Endothelial cell (in vitro differentiated cells): ENCODE data around the gene NSMF. TPM values are rescaled to one million over a fixed set of nuclear protein-coding genes. Genes with fewer than 3 reads are reported as not detected.

Experiments used
- DNase-seq: peaks from one replicate; pipeline ENCODE4 v3.0.0; 2021; ENCODE audit warnings: low spot score
- H3K27ac Mint-ChIP-seq: one replicate; pipeline ENCODE4 v1.8.0; 2021; ENCODE audit warnings: mixed read lengths, inconsistent platforms; ENCODE audit not compliant: unreplicated experiment
- H3K27me3 Mint-ChIP-seq: one replicate; pipeline ENCODE4 v1.8.0; 2021; ENCODE audit warnings: mild to moderate bottlenecking, moderate library complexity, mixed read lengths, inconsistent platforms; ENCODE audit not compliant: unreplicated experiment
- H3K36me3 Mint-ChIP-seq: one replicate; pipeline ENCODE4 v1.8.0; 2021; ENCODE audit warnings: mild to moderate bottlenecking, low read depth, mixed read lengths, inconsistent platforms; ENCODE audit not compliant: unreplicated experiment
- H3K4me1 Mint-ChIP-seq: one replicate; pipeline ENCODE4 v1.8.0; 2021; ENCODE audit warnings: mild to moderate bottlenecking, mixed read lengths, inconsistent platforms; ENCODE audit not compliant: unreplicated experiment
- H3K4me3 Mint-ChIP-seq: one replicate; pipeline ENCODE4 v1.8.0; 2021; ENCODE audit warnings: mild to moderate bottlenecking, mixed read lengths, inconsistent platforms; ENCODE audit not compliant: unreplicated experiment
- H3K9me3 Mint-ChIP-seq: one replicate; pipeline ENCODE4 v1.8.0; 2021; ENCODE audit warnings: mixed read lengths, inconsistent platforms; ENCODE audit not compliant: unreplicated experiment
- total RNA-seq: library from RNA; stranded (reverse); fragmentation: NEBNext Ultra II Directional; extraction: Animal tissue kit (Norgen Biotek cat#: 25700); gene quantifications from one replicate; pipeline ENCODE4 v1.2.1, GENCODE V29; 2021; ENCODE audit not compliant: unreplicated experiment
- TF ChIP-seq, protein P1 (sequence below): fragments of 200-600 bp; sonication (generic); IDR thresholded peaks from one replicate; pipeline ENCODE4 v1.5.0; 2021; ENCODE audit warnings: antibody characterized with exemption; ENCODE audit not compliant: unreplicated experiment

Gene NSMF
- total RNA-seq, 1 donor from 2014 or later: 43.0 TPM

- Mint-ChIP-seq H3K4me1 (peaks cover 5% of the 10 kb centered on the region), H3K36me3 (peaks cover 7% of the 10 kb centered on the region), H3K9me3 (no peaks in the 10 kb centered on the region), H3K27me3 (peaks cover 6% of the 10 kb centered on the region), H3K4me3 (no peak overlapping the region), H3K27ac (no peak overlapping the region)
- TF ChIP-seq, protein P1, sequence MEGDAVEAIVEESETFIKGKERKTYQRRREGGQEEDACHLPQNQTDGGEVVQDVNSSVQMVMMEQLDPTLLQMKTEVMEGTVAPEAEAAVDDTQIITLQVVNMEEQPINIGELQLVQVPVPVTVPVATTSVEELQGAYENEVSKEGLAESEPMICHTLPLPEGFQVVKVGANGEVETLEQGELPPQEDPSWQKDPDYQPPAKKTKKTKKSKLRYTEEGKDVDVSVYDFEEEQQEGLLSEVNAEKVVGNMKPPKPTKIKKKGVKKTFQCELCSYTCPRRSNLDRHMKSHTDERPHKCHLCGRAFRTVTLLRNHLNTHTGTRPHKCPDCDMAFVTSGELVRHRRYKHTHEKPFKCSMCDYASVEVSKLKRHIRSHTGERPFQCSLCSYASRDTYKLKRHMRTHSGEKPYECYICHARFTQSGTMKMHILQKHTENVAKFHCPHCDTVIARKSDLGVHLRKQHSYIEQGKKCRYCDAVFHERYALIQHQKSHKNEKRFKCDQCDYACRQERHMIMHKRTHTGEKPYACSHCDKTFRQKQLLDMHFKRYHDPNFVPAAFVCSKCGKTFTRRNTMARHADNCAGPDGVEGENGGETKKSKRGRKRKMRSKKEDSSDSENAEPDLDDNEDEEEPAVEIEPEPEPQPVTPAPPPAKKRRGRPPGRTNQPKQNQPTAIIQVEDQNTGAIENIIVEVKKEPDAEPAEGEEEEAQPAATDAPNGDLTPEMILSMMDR: no peak
- no peak for DNase-seq
Observed at GRCh38 chr9:137463931-137464290, 4.8 kb upstream of the NSMF start.

DNA sequence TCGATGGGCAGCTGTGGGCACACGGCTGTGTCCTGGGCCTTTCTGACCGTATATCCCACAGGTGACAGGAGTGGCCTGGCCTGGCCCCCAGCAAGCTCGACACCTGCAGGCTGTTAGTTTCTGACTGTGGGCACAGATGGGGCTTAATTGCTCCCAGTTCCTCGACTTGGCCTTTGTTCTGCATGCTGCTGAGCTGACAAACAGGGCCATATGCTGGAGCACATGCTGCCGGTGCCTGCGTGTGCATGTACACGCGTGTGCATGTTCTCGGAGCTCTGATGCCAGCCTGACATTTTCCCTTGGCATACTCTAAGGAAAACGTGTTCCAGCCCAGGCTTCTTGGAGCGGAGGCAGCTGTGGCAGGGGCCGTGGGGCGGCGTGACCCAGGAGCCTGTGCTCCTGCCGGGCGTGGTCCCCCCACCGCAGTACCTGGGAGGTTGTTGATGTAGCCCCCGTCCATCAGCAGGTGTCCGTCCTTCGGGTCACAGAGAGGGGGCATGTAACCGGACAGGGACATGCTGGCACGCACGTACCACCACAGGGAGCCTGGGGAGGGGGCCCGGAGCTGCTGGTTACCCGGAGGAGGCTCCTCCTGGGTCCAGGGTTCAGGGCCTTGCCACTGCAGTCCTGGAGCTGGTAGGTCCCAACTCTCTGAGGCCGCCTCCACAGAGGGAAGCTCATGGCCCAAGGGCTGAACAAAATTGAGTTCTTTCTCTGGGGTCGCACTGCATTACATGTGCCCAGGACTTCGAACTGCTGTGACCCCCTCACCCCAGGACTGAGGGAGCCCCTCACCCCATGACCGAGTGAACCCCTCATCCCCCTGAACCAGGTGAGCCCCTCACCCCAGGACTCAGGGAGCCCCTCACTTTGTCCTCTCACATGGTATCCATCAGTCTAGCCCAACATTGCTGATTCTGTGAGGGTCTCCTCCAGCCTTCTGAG, 4.1 kb upstream of the NSMF start:
- peaks cover 6% of the 10 kb centered on the region for H3K27me3 Mint-ChIP-seq
- TF ChIP-seq, protein P1: no peak
- no peak overlapping the region for H3K4me3 Mint-ChIP-seq
- DNase-seq: no peak
- H3K4me1 Mint-ChIP-seq: peaks cover 5% of the 10 kb centered on the region
- H3K27ac Mint-ChIP-seq: no peak overlapping the region
- H3K36me3 Mint-ChIP-seq: peaks cover 7% of the 10 kb centered on the region
- H3K9me3 Mint-ChIP-seq: no peaks in the 10 kb centered on the region

DNA sequence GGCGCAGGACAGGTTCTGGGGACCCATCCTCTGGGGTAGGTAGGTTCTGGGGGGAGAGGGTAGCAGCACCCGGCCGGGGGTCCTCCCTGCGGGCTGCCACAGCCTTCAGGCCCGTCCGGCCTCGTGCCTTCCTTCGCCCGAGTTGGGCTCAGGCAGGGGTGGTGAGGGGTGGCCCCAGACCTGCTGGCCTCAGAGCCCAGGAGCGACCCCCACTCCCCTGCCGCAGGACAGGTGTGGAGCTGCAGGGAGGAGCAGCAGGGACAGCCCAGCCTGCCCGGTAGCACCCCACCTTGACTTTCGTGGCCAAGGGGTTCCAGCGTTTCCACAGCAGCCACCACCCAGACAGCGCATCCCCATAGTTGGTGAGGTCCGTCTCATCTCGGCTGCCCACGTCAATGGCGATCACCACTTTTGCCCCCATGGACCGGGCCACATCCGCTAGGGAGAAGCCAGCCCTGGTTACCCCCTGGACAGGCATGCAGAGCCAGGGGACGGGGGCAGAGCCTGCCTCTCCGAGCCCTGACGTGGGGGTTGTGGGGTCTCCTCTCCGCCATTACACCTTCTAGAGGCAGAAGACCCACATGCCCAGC, 3.4 kb upstream of the NSMF start:
- H3K4me1 Mint-ChIP-seq: peaks cover 5% of the 10 kb centered on the region
- H3K36me3 Mint-ChIP-seq: peaks cover 7% of the 10 kb centered on the region
- no peaks in the 10 kb centered on the region for H3K9me3 Mint-ChIP-seq
- TF ChIP-seq, protein P1: no peak
- no peak overlapping the region for H3K27ac Mint-ChIP-seq
- no peak overlapping the region for H3K4me3 Mint-ChIP-seq
- DNase-seq: no peak
- H3K27me3 Mint-ChIP-seq: peaks cover 6% of the 10 kb centered on the region

GRCh38 chr9:137461663-137462395, 2.7 kb upstream of the NSMF start:
- peaks cover 7% of the 10 kb centered on the region for H3K36me3 Mint-ChIP-seq
- H3K27ac Mint-ChIP-seq: no peak overlapping the region
- no peaks in the 10 kb centered on the region for H3K9me3 Mint-ChIP-seq
- H3K27me3 Mint-ChIP-seq: peaks cover 3% of the 10 kb centered on the region
- TF ChIP-seq, protein P1: no peak
- DNase-seq: no peak
- no peak overlapping the region for H3K4me3 Mint-ChIP-seq
- peaks cover 5% of the 10 kb centered on the region for H3K4me1 Mint-ChIP-seq

GRCh38 chr9:137461316-137461662, 2.2 kb upstream of the NSMF start:
- Mint-ChIP-seq H3K9me3 (no peaks in the 10 kb centered on the region), H3K27ac (no peak overlapping the region), H3K4me3 (no peak overlapping the region), H3K4me1 (peaks cover 4% of the 10 kb centered on the region), H3K27me3 (peaks cover 3% of the 10 kb centered on the region), H3K36me3 (peaks cover 4% of the 10 kb centered on the region)
- TF ChIP-seq, protein P1: no peak
- DNase-seq: no peak
